NCI-H1417 (cell line): ENCODE data around the gene GOLGA1.
"Not testable (repeated sequence)": the region's sequence is repeated elsewhere in the genome, so short reads cannot be mapped to it uniquely, and the experiment has no call there.

Experiments used
- DNase-seq, 3 experiments: peaks; one replicate each; lab custom pipeline; 2025; lab: John Stamatoyannopoulos, UW

Gene GOLGA1

GRCh38 chr9:124858330-124859046 lies 82.4 kb downstream of the GOLGA1 start:
- no peak for DNase-seq

- peak in 1 of 3 experiments; percentile 19 for DNase-seq
These were observed 83.2 kb downstream of the GOLGA1 start for GRCh38 chr9:124857533-124858162.

- DNase-seq: no peak
These were observed 84.7 kb downstream of the GOLGA1 start for GRCh38 chr9:124855944-124856765.

GRCh38 chr9:124855566-124855943 lies 85.3 kb downstream of the GOLGA1 start:
- DNase-seq: no peak

- DNase-seq: no peak
These were observed 86.1 kb downstream of the GOLGA1 start for GRCh38 chr9:124854822-124855221.

- no peak for DNase-seq
These were observed 86.7 kb downstream of the GOLGA1 start for GRCh38 chr9:124854161-124854560.

DNA sequence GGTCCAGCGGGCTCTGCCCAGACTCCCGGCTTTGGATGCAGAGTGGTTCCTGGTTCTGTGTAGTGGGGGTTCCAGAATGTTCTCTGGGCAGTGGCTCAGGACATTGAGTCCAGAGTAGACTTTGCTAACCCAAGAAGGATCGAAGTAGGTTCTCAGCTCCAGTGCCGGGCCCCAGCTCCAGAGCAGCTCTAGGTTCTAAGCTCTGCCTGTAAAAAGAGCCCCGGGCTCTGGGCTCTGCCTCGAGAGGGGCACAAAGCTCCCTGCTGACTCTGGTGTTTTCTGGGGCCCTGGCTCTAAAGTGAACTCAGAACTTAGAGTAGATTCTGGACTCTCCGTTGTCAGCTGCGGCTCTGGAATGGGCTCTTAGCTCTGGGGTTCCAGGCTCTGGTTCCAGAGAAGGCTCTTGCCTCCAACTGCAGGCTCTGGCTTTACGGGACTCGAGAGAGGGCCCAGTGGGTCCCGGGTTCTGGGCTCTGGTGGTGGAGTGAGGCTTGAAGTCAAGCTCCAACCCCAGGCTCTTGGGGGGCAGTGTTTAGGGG lies 87.2 kb downstream of the GOLGA1 start:
- DNase-seq: no peak

DNA sequence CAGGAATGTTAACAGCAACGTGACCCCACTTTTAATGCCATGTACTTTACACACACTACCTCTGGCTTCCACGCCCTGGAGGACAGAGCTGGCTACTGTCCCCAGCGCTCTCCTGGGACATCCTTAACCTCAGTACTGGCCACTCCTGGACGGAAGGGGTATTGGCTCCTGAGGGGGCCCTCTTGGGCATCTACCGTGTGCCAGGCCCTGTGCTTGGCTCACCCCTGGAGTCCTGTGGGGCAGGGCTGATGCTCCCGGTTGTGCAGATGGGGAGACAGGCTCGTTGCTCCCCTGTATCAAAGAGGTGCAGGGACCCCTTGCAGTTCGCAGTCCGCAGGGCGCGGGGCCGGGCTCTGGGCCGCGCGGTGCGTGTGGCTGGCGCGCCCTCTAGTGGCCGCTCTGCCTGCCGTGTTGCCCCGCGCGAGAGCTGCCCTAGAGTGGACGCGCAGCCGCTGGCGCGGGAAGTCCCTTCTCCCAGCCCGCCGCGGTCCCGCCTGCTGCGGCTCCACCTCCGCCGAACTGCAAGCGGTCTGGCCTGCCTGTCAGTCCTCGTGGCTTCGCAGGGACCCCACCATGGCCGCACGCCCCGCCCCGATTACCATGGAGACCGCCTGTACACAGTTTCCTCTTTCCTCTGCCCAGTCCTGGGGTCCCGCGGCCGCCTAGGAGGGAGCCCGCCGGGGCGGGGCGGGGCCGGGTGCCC lies 87.9 kb downstream of the GOLGA1 start, which contains the start of gene WDR38:
Gene WDR38, plus strand, starts transcription at position 632 of the 703 bp plus-strand sequence. CDS start 72 bp downstream, outside the sequence.
- peak; percentile 39 to 90 (median 85) for DNase-seq

DNA sequence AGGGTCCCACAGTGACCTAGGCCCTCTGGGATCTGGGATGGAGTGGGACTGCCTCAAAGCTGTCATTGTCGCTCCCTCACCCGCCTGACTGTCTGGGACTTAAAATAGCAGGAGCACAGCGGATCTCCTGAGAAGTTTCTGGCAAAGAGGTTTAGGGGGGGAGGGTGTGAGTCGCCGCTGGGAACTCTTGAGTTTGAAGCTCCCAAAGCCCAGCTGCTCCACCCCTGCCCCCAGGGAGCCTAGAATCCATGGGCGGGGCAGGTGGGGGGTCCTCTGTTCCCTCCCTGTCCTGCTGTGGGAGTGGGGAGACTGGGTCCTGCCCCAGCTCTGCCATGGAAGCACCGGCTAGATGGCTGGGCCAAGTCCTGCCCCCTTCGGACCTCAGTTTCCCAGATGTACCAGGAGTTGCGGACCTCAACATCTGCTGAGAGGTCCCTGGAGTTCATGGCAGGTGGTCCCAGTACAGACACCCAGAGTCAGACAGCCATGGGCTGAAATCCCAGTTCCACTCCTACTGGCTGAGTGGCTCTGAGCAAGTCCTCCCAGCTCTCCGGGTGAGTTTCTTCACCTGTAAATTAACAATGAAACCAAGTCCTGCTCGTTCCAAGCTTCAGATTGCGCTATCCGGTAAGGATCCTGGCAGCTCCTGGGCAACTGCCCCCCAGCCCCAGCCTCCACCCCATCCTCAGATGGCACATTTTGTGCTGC lies 88.6 kb downstream of the GOLGA1 start:
- no peak for DNase-seq

DNA sequence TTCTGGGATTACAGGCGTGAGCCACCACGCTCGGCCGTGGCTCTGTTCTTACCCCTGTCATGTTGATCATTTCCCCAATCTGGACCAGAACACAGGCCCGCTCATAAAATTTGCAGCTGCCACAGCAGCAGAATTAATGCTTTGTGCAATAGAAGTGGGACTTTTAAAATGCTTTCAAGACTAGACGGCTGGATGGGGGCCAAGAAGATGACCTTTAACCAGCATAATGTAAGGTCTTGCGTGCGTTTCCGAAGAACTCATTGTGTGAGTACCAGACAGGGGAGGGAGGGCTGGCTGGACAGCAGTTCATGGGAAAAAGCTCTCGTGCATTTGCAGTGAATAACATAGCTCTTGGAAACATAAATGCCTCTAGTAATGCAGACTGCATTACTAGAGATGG lies 91.1 kb downstream of the GOLGA1 start:
- no peak for DNase-seq

- no peak for DNase-seq
These were observed 93.9 kb downstream of the GOLGA1 start for GRCh38 chr9:124846969-124847368.

DNA sequence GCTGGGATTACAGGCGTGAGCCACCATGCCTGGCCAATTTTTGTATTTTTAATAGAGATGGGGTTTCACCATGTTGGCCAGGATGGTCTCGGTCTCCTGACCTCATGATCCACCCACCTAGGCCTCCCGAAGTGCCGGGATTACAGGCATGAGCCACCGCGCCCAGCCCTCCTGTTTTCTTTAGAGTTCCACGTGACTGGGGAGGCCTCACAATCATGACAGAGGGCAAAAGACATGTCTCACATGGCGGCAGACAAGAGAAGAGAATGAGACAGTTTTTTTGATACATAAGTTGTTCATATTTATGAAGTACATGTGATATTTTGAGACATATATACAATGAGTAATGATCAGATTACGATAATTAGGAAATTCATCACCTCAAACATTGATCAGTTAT lies 94.4 kb downstream of the GOLGA1 start:
- DNase-seq: not testable (repeated sequence)

- DNase-seq: no peak
These were observed 96.6 kb downstream of the GOLGA1 start for GRCh38 chr9:124844291-124844690.

DNA sequence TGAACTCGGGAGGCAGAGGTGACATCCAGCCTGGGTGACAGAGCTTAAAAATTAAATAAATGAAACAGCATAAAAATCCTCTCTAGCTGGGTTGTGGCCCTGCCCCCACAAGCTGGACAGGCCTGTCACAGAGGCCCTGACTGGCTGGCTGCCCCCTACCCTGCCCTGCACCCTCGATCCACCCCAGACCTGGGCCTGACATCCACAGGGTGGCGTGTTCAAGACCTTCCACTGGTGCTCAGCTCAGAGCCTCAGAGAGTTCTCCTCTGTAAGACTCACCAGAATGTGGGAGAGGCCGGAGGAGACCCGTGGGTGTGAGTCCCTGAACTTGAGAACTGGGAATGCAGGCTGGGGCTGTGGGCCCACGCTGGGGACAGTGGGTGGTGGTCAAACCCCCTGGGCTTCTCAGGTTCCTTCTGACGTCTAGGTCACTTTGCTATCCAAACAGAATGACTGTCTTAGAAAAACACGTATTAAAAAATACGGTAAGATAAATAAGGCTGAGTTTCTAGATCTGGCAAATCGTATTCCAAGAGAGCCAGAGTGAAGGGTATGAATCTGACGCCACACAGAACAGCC lies 97.3 kb downstream of the GOLGA1 start:
- DNase-seq: no peak

- DNase-seq: no peak
These were observed 99.6 kb downstream of the GOLGA1 start for GRCh38 chr9:124841075-124841821.

- no peak for DNase-seq
These were observed 100.5 kb downstream of the GOLGA1 start for GRCh38 chr9:124840300-124840833.

- DNase-seq: peak in 2 of 3 experiments; percentile 25 to 78
These were observed 101.1 kb downstream of the GOLGA1 start for GRCh38 chr9:124839612-124840299.

DNA sequence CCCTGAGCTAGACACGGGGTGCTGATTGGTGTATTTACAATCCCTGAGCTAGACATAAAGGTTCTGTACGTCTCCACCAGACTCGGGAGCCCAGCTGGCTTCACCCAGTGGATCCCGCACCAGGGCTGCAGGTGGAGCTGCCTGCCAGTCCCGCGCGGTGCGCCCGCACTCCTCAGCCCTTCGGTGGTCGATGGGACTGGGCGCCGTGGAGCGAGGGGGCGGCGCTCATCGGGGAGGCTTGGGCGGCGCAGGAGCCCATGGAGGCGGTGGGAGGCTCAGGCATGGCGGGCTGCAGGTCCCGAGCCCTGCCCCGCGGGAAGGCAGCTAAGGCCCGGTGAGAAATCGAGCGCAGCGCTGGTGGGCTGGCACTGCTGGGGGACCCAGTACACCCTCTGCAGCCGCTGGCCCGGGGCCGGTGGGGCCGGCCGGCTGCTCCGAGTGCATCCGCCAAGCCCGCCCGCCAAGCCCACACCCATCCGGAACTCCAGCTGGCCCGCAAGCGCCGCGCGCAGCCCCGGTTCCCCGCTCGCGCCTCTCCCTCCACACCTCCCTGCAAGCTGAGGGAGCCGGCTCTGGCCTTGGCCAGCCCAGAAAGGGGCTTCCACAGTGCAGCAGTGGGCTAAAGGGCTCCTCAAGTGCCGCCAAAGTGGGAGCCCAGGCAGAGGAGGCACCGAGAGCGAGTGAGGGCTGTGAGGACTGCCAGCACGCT lies 102.2 kb downstream of the GOLGA1 start:
- DNase-seq: not testable (repeated sequence)
